ENCODE data around the gene LUC7L2.

DNA sequence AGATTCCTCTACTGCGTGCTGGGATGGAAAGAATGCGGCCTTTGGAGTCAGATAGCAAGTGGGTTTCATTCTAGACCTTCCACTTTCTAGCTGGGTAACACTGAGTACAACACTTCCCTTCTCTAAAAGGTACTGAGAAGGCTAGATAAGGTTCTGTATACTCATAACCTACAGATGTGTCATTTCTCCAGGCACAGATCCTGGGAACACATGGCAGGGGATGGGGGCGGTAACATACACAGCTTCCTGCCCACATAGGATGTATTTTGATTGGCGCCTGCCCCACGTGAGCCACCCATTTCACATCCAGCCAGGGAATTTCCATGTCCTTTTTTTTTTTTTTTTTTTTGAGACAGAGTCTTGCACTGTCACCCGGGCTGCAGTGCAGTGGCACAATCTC, 91.9 kb downstream of the LUC7L2 start:
- TF ChIP-seq EZH2 (IDR thresholded peaks at IDR 0.05; ENCODE audit: low read length): no peak
- TF ChIP-seq, protein P1, sequence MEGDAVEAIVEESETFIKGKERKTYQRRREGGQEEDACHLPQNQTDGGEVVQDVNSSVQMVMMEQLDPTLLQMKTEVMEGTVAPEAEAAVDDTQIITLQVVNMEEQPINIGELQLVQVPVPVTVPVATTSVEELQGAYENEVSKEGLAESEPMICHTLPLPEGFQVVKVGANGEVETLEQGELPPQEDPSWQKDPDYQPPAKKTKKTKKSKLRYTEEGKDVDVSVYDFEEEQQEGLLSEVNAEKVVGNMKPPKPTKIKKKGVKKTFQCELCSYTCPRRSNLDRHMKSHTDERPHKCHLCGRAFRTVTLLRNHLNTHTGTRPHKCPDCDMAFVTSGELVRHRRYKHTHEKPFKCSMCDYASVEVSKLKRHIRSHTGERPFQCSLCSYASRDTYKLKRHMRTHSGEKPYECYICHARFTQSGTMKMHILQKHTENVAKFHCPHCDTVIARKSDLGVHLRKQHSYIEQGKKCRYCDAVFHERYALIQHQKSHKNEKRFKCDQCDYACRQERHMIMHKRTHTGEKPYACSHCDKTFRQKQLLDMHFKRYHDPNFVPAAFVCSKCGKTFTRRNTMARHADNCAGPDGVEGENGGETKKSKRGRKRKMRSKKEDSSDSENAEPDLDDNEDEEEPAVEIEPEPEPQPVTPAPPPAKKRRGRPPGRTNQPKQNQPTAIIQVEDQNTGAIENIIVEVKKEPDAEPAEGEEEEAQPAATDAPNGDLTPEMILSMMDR (optimal IDR thresholded peaks at IDR 0.05 in 1 of 3, IDR thresholded peaks at IDR 0.05 in 1 of 3, conservative IDR thresholded peaks at IDR 0.05 in 1 of 3; ENCODE audit: extremely low read depth in 1 of 3, insufficient read depth in 2 of 3, low read length in 3 of 3): no peak
